ENCODE results near the gene ACTMAP.
"Not testable (repeated sequence)": the region's sequence is repeated elsewhere in the genome, so short reads cannot be mapped to it uniquely, and the experiment has no call there.

Gene ACTMAP

GRCh38 chr19:40750058-40750873 is at the start of gene ACTMAP:
TSS of gene ACTMAP (minus strand) at chr19:40750477. CDS start at chr19:40749803, 674 bp downstream.
- DNase-seq (ENCODE audit: insufficient read length, low spot score) (peak; percentile 87), FAIRE-seq (no peak)

GRCh38 chr19:40799558-40800338 is 49.5 kb upstream of the ACTMAP start:
- FAIRE-seq = no peak
- peak; percentile 43 for DNase-seq (ENCODE audit: insufficient read length, low spot score)

- peak; percentile 90 for DNase-seq (ENCODE audit: insufficient read length, low spot score)
- peak; percentile 98 for FAIRE-seq
These were observed 48.6 kb upstream of the ACTMAP start, which contains the start of gene EGLN2 for GRCh38 chr19:40798683-40799557. TSS of gene EGLN2 (plus strand) at chr19:40799191. CDS start at chr19:40800573, 1,382 bp downstream.

GRCh38 chr19:40797963-40798682 is 47.8 kb upstream of the ACTMAP start:
- peak; percentile 81 for DNase-seq (ENCODE audit: insufficient read length, low spot score)
- no peak for FAIRE-seq

GRCh38 chr19:40797166-40797962 is 47.1 kb upstream of the ACTMAP start:
- FAIRE-seq = no peak
- no peak for DNase-seq (ENCODE audit: insufficient read length, low spot score)

GRCh38 chr19:40791996-40792395 is 41.7 kb upstream of the ACTMAP start:
- no peak for FAIRE-seq
- no peak for DNase-seq (ENCODE audit: insufficient read length, low spot score)

GRCh38 chr19:40791349-40791748 is 41.1 kb upstream of the ACTMAP start:
- no peak for FAIRE-seq
- no peak for DNase-seq (ENCODE audit: insufficient read length, low spot score)

GRCh38 chr19:40786060-40787037 is 36.1 kb upstream of the ACTMAP start:
- FAIRE-seq = no peak
- DNase-seq (ENCODE audit: insufficient read length, low spot score) = no peak

GRCh38 chr19:40785526-40785925 is 35.2 kb upstream of the ACTMAP start:
- no peak for FAIRE-seq
- DNase-seq (ENCODE audit: insufficient read length, low spot score) = no peak

GRCh38 chr19:40784146-40784545 is 33.9 kb upstream of the ACTMAP start:
- FAIRE-seq; DNase-seq (ENCODE audit: insufficient read length, low spot score): not testable (repeated sequence)

- DNase-seq (ENCODE audit: insufficient read length, low spot score) (no peak), FAIRE-seq (no peak)
These were observed 33.4 kb upstream of the ACTMAP start for GRCh38 chr19:40783711-40784110.

- FAIRE-seq = no peak
- DNase-seq (ENCODE audit: insufficient read length, low spot score) = no peak
These were observed 30.9 kb upstream of the ACTMAP start for GRCh38 chr19:40781140-40781539.

- peak; percentile 47 for FAIRE-seq
- peak; percentile 27 for DNase-seq (ENCODE audit: insufficient read length, low spot score)
These were observed 30.3 kb upstream of the ACTMAP start for GRCh38 chr19:40780582-40780981.

GRCh38 chr19:40778706-40779284 is 28.5 kb upstream of the ACTMAP start:
- DNase-seq (ENCODE audit: insufficient read length, low spot score) (no peak), FAIRE-seq (no peak)

- peak; percentile 85 for DNase-seq (ENCODE audit: insufficient read length, low spot score)
- FAIRE-seq = peak; percentile 83
These were observed 27.8 kb upstream of the ACTMAP start, which contains the start of gene RAB4B for GRCh38 chr19:40777937-40778705. TSS of gene RAB4B (plus strand) at chr19:40778247. CDS start at chr19:40778376, 129 bp downstream.

- FAIRE-seq (no peak), DNase-seq (ENCODE audit: insufficient read length, low spot score) (no peak)
These were observed 27.3 kb upstream of the ACTMAP start for GRCh38 chr19:40777645-40777936.
